ENCODE results near the gene GRB2. TPM values are rescaled to one million over a fixed set of nuclear protein-coding genes. Genes with fewer than 3 reads are reported as not detected.
"Not testable (repeated sequence)": the region's sequence is repeated elsewhere in the genome, so short reads cannot be mapped to it uniquely, and the experiment has no call there.

Gene GRB2
- total and polyA plus RNA-seq, 3 donors from 2014 or later = 54.6 to 78.9 (median 61.8) TPM

DNA sequence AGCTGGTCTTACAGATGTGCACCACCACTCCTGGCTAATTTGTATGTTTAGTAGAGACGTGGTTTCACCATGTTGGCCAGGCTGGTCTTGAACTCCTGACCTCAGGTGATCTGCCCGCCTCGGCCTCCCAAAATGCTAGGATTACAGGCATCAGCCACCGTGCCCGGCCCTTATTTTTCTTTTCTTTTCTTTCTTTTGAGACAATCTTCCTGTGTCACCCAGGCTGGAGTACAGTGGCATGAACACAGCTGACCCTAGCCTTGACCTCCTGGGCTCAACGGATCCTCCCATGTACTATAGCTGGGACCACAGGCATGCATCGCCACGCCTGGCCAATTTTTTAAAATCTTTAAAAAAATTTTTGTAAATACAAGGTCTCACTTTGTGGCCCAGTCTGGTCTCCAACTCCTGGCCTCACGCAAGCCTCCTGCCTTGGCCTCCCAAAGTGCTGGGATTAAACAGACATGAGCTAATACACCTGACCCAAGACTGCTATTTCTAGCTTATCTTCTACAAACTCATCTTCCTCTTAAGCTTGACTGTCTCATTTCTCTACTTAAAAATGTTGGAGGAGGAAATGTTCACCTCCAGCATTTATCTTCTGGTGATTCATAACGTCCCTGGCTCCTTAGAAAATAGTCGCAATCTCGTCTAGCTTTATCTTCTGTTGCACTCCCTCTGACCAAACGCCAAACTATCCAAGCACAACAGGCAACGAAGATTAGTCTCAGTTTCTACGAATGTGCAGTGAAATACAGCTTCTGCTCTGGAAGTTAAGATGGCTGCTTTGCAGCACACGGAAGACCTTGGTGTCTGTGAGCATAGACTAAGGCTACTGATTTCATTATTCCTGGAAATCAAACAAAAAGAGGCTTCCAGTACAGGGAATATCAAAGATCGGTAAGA, 42.7 kb upstream of the GRB2 start:
- peak overlapping the region in 1 of 2 donors; percentile 50 for H3K27ac ChIP-seq
- intact Hi-C loops (cut with DNase I; ENCODE audit: low total_unique reads) = no loop called here
- no peak for DNase-seq

DNA sequence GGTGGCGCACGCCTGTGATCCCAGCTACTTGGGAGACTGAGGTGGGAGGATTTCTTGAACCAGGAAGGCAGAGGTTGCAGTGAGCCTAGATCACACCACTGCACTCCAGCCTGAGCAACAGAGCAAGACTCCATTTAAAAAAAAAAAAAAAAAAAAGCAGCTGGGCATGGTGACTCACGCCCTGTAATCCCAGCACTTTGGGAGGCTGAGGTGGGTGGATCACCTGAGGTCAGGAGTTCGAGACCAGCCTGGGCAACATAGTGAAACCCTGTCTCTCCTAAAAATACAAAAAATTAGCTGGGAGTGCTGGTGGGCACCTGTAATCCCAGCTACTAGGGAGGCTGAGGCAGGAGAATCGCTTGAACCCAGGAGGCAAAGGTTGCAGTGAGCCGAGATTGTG, 40.4 kb upstream of the GRB2 start:
- 92 to 95% methylated on average over 6 of the region's 6 CpGs for WGBS, 2 donors

More for the DNA sequence above, 42.7 kb upstream of the GRB2 start:
- TF ChIP-seq POLR2A (IDR thresholded peaks at IDR 0.05) = no peak
- TF ChIP-seq, protein P1, sequence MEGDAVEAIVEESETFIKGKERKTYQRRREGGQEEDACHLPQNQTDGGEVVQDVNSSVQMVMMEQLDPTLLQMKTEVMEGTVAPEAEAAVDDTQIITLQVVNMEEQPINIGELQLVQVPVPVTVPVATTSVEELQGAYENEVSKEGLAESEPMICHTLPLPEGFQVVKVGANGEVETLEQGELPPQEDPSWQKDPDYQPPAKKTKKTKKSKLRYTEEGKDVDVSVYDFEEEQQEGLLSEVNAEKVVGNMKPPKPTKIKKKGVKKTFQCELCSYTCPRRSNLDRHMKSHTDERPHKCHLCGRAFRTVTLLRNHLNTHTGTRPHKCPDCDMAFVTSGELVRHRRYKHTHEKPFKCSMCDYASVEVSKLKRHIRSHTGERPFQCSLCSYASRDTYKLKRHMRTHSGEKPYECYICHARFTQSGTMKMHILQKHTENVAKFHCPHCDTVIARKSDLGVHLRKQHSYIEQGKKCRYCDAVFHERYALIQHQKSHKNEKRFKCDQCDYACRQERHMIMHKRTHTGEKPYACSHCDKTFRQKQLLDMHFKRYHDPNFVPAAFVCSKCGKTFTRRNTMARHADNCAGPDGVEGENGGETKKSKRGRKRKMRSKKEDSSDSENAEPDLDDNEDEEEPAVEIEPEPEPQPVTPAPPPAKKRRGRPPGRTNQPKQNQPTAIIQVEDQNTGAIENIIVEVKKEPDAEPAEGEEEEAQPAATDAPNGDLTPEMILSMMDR (IDR thresholded peaks at IDR 0.05) = no peak
- Histone ChIP-seq H3K9me3 (no peaks in the 10 kb centered on the region), H3K4me1 (peaks cover 8% of the 10 kb centered on the region), H3K4me3 (no peak overlapping the region), H3K27me3 (no peaks in the 10 kb centered on the region), H3K36me3 (ENCODE audit: low read depth, missing control alignments) (no peaks in the 10 kb centered on the region)
- 51 to 56% methylated on average over 17 of the region's 17 CpGs for WGBS, 2 donors

DNA sequence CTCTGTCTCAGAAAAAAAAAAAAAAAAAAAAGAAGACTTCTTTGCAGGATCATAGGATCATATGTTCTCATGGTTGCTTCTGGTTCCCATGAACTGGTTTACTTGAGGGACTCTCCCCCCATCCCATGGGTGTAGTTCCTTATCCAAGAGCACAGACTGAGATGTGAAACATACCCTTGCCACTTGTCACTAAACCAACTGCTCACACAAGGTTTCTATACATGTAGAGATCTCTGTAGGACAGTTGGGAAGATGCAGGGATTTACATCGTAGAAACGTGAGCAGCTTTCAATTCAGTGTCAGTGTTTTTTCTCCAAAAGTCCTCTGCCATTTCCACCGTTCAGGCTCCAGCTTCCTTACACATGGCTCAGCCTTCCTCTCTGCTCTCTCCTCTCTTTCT, 39.8 kb upstream of the GRB2 start:
- H3K27me3 ChIP-seq = no peaks in the 10 kb centered on the region

More for the DNA sequence above, 40.4 kb upstream of the GRB2 start:
- DNase-seq; H3K27me3 ChIP-seq; H3K36me3 ChIP-seq (ENCODE audit: low read depth, missing control alignments); H3K27ac ChIP-seq; H3K4me3 ChIP-seq; H3K9me3 ChIP-seq; intact Hi-C loops (cut with DNase I; ENCODE audit: low total_unique reads): not testable (repeated sequence)
- peaks cover 11% of the 10 kb centered on the region for H3K4me1 ChIP-seq

DNA sequence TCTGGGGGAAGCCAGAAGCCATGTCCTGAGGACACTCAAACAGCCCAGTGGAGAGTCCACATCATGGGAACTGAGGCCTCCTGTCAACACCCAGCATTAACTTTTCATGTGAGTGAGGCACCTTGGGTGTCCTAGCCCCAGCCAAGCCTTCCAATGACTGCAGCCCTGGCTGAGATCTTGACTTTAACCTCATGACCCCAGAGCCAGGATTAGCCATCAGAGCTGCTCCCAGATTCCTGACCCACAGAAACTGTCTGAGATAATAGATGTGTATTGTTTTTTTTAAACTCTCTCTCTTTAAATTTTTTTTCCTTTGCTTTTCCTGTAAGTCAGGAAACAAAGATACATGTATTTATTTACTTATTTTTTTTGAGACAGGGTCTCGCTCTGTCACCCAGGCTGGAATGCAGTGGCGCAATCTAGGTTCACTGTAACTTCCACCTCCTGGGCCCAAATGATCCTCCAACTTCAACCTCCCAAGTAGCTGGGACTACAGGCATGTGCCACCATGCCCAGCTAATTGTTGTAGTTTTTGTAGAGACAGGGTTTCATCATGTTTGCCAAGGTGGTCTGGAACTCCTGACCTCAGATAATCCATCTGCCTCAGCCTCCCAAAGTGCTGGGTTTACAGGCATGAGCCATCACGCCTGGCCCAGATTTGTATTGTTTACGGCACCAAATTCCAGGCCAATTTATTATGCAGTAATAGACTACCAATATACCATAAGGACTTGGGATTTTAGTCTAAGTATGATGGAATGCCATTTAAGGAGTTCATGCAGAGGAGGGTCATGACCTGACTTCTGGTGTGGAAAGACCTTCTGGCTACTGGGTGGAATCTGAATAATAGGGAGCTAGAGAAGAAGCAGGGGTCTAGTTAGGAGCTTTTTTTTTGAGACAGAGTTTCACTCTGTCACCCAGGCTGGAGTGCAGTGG, 37.0 kb upstream of the GRB2 start:
- Histone ChIP-seq H3K36me3 (ENCODE audit: low read depth, missing control alignments) (no peaks in the 10 kb centered on the region), H3K4me1 (peaks cover 2% of the 10 kb centered on the region), H3K27ac (no peak overlapping the region), H3K9me3 (no peaks in the 10 kb centered on the region), H3K4me3 (no peak overlapping the region), H3K27me3 (no peaks in the 10 kb centered on the region)
- DNase-seq = no peak
- TF ChIP-seq POLR2A (IDR thresholded peaks at IDR 0.05) = no peak
- intact Hi-C loops (cut with DNase I; ENCODE audit: low total_unique reads) = no loop called here
- WGBS, 2 donors = 89 to 92% methylated on average over 4 of the region's 4 CpGs

More for the DNA sequence above, 39.8 kb upstream of the GRB2 start:
- intact Hi-C loops (cut with DNase I; ENCODE audit: low total_unique reads) = no loop called here
- TF ChIP-seq, protein P1 (IDR thresholded peaks at IDR 0.05) = no peak
- no peak for TF ChIP-seq POLR2A (IDR thresholded peaks at IDR 0.05)
- H3K4me1 ChIP-seq = peaks cover 11% of the 10 kb centered on the region
- no peak overlapping the region for H3K4me3 ChIP-seq
- no peak for DNase-seq
- H3K9me3 ChIP-seq = no peaks in the 10 kb centered on the region
- H3K36me3 ChIP-seq (ENCODE audit: low read depth, missing control alignments) = no peaks in the 10 kb centered on the region
- H3K27ac ChIP-seq = no peak overlapping the region
- 81 to 83% methylated on average over 3 of the region's 3 CpGs for WGBS, 2 donors

DNA sequence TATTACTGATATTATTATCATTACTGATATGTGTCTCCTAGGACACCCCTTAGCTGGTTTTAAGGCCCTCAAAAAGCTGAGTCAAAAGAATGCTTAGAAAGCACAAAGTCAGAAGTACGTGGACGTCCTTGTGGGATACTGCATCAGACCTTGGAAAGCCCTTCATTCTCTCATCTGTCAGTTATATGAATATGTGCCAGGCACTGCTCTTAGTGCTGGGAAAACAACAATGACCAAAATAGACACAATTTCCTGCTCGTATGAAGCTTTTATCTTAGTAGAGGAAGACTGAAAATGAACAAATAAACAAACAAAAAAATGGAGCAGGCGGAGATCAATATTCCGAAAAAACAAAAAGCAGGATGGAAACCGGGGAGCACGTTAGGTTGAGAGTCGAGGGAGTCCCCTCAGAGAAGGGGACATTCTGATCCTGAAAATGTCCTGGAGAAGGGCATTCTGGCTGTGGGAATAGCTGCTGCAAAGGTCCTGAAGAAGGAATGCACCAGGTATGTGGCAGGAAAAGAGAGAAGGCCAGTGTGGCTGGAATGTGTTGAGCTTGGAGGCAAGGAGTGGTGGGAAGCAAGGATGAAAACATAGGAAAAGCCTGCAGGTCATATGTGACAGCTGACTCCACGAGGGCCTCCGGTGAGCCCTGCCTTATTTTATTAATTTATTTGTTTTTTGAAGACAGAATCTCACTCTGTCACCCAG, 35.4 kb upstream of the GRB2 start:
- 47 to 51% methylated on average over 10 of the region's 10 CpGs for WGBS, 2 donors
- no peak overlapping the region for H3K4me3 ChIP-seq
- peaks cover 2% of the 10 kb centered on the region for H3K4me1 ChIP-seq
- H3K9me3 ChIP-seq = no peaks in the 10 kb centered on the region
- H3K27ac ChIP-seq = peak overlapping the region in 1 of 2 donors; percentile 36
- TF ChIP-seq, protein P1 (IDR thresholded peaks at IDR 0.05) = no peak
- no peak for TF ChIP-seq POLR2A (IDR thresholded peaks at IDR 0.05)
- H3K27me3 ChIP-seq = no peaks in the 10 kb centered on the region
- no peak for DNase-seq
- H3K36me3 ChIP-seq (ENCODE audit: low read depth, missing control alignments) = no peaks in the 10 kb centered on the region
- intact Hi-C loops (cut with DNase I; ENCODE audit: low total_unique reads) = no loop called here
